SK-N-MC (cell line): ENCODE results near the gene NOTCH2.
"Not testable (repeated sequence)": the region's sequence is repeated elsewhere in the genome, so short reads cannot be mapped to it uniquely, and the experiment has no call there.

Experiments
- DNase-seq: peaks from one replicate; pipeline ENCODE4 v3.0.0-alpha.2; 2011; ENCODE audit warnings: low read depth, low spot score
- H3K27ac ChIP-seq: fragments of 200-600 bp; sonication (generic); 2 replicates; pipeline ENCODE4 v1.5.1; 2016; ENCODE audit warnings: mixed run types
- H3K36me3 ChIP-seq: fragments of 200-600 bp; sonication (generic); 2 replicates; pipeline ENCODE4 v1.6.1; 2017; ENCODE audit warnings: antibody characterized with exemption, low read length, mixed read lengths; ENCODE audit not compliant: insufficient read depth
- H3K4me3 ChIP-seq: fragments of 200-600 bp; sonication (generic); 2 replicates; pipeline ENCODE4 v1.5.1; 2016
- H3K9ac ChIP-seq: fragments of 200-600 bp; sonication (generic); 2 replicates; pipeline ENCODE4 v1.8.0; 2017; ENCODE audit warnings: mixed run types, mixed read lengths; ENCODE audit not compliant: insufficient read length
- H3K9me3 ChIP-seq: fragments of 200-600 bp; sonication (generic); 2 replicates; pipeline ENCODE4 v1.6.1; 2017; ENCODE audit warnings: low read depth, mild to moderate bottlenecking, antibody characterized with exemption, low read length, moderate library complexity, mixed read lengths

NOTCH2 gene

GRCh38 chr1:120069067-120069919 is at the start of gene NOTCH2:
Gene NOTCH2, minus strand, starts transcription at chr1:120069662. Its CDS starts 256 bp downstream, at chr1:120069406.
- not testable (repeated sequence) for H3K27ac ChIP-seq, H3K36me3 ChIP-seq, H3K9ac ChIP-seq, H3K9me3 ChIP-seq, DNase-seq
- peak within 1 kb of the TSS; percentile 70 for H3K4me3 ChIP-seq

- H3K4me3 ChIP-seq, H3K36me3 ChIP-seq, DNase-seq, H3K9me3 ChIP-seq, H3K9ac ChIP-seq, H3K27ac ChIP-seq: not testable (repeated sequence)
Observed at GRCh38 chr1:120117371-120118177, 48.1 kb upstream of the NOTCH2 start.

- H3K36me3 ChIP-seq, H3K9me3 ChIP-seq, H3K9ac ChIP-seq, DNase-seq, H3K27ac ChIP-seq, H3K4me3 ChIP-seq: not testable (repeated sequence)
Observed at GRCh38 chr1:120116094-120116493, 46.6 kb upstream of the NOTCH2 start.

- not testable (repeated sequence) for H3K36me3 ChIP-seq, H3K4me3 ChIP-seq, H3K9me3 ChIP-seq, H3K9ac ChIP-seq, DNase-seq, H3K27ac ChIP-seq
Observed at GRCh38 chr1:120113134-120113533, 43.7 kb upstream of the NOTCH2 start.

GRCh38 chr1:120112212-120112611 is 42.8 kb upstream of the NOTCH2 start:
- DNase-seq, H3K27ac ChIP-seq, H3K9ac ChIP-seq, H3K36me3 ChIP-seq, H3K9me3 ChIP-seq, H3K4me3 ChIP-seq: not testable (repeated sequence)

GRCh38 chr1:120111771-120112170 is 42.3 kb upstream of the NOTCH2 start:
- not testable (repeated sequence) for DNase-seq, H3K27ac ChIP-seq, H3K4me3 ChIP-seq, H3K36me3 ChIP-seq, H3K9me3 ChIP-seq, H3K9ac ChIP-seq

GRCh38 chr1:120111008-120111407 is 41.5 kb upstream of the NOTCH2 start:
- H3K9me3 ChIP-seq, H3K4me3 ChIP-seq, H3K27ac ChIP-seq, H3K36me3 ChIP-seq, H3K9ac ChIP-seq, DNase-seq: not testable (repeated sequence)

GRCh38 chr1:120109656-120110055 is 40.2 kb upstream of the NOTCH2 start:
- H3K27ac ChIP-seq, H3K9me3 ChIP-seq, DNase-seq, H3K9ac ChIP-seq, H3K4me3 ChIP-seq, H3K36me3 ChIP-seq: not testable (repeated sequence)

GRCh38 chr1:120109180-120109579 is 39.7 kb upstream of the NOTCH2 start:
- not testable (repeated sequence) for DNase-seq, H3K9me3 ChIP-seq, H3K9ac ChIP-seq, H3K36me3 ChIP-seq, H3K27ac ChIP-seq, H3K4me3 ChIP-seq

- H3K4me3 ChIP-seq, DNase-seq, H3K27ac ChIP-seq, H3K36me3 ChIP-seq, H3K9me3 ChIP-seq, H3K9ac ChIP-seq: not testable (repeated sequence)
Observed at GRCh38 chr1:120105288-120105687, 35.8 kb upstream of the NOTCH2 start.

GRCh38 chr1:120103768-120104167 is 34.3 kb upstream of the NOTCH2 start:
- not testable (repeated sequence) for H3K9ac ChIP-seq, DNase-seq, H3K9me3 ChIP-seq, H3K27ac ChIP-seq, H3K4me3 ChIP-seq, H3K36me3 ChIP-seq

- DNase-seq, H3K36me3 ChIP-seq, H3K9me3 ChIP-seq, H3K27ac ChIP-seq, H3K4me3 ChIP-seq, H3K9ac ChIP-seq: not testable (repeated sequence)
Observed at GRCh38 chr1:120101593-120101992, 32.1 kb upstream of the NOTCH2 start.

GRCh38 chr1:120100590-120100989 is 31.1 kb upstream of the NOTCH2 start:
- H3K27ac ChIP-seq, H3K9ac ChIP-seq, H3K4me3 ChIP-seq, H3K9me3 ChIP-seq, H3K36me3 ChIP-seq, DNase-seq: not testable (repeated sequence)

- not testable (repeated sequence) for H3K27ac ChIP-seq, H3K9ac ChIP-seq, H3K36me3 ChIP-seq, DNase-seq, H3K4me3 ChIP-seq, H3K9me3 ChIP-seq
Observed at GRCh38 chr1:120098986-120099759, 29.7 kb upstream of the NOTCH2 start.
